Activated CD4-positive, alpha-beta T cell treated with anti-CD3 and anti-CD28 coated beads, Interleukin-2, amount 50 U/mL, for 48 hours (primary cell): ENCODE results near the gene IL3RA.
"Not testable (repeated sequence)": the region's sequence is repeated elsewhere in the genome, so short reads cannot be mapped to it uniquely, and the experiment has no call there.

Experiments used
- DNase-seq, 2 experiments: peaks; one replicate each; pipeline ENCODE4 v3.0.0-alpha.2; 2020

The IL3RA gene

GRCh38 chrX:1426321-1426720 lies 89.7 kb downstream of the IL3RA start:
- not testable (repeated sequence) for DNase-seq

- DNase-seq = no peak
Observed at GRCh38 chrX:1427756-1428155, 91.2 kb downstream of the IL3RA start.

GRCh38 chrX:1430451-1430850 lies 93.9 kb downstream of the IL3RA start:
- DNase-seq = no peak
